Liver (tissue), 3 donors: ENCODE results near the gene SEC24C.

Source experiments
- CTCF ChIP-seq: fragments of 150-350 bp; IDR thresholded peaks from 2 replicates; pipeline ENCODE4 v1.5.1; 2017; ENCODE audit warnings: improper control_type of control experiment, low read depth, low read length; ENCODE audit not compliant: missing input control
- EGR1 ChIP-seq, 2 donors: IDR thresholded peaks; 2 replicates each; pipeline ENCODE4 v1.6.1; 2016 to 2018; ENCODE audit warnings: antibody characterized with exemption in 2 of 2, low read depth in 2 of 2
- FOXA1 ChIP-seq: IDR thresholded peaks from 2 replicates; pipeline ENCODE4 v1.6.1; 2016; ENCODE audit warnings: antibody characterized with exemption
- MAX ChIP-seq: IDR thresholded peaks from 2 replicates; pipeline ENCODE4 v1.6.1; 2016; ENCODE audit warnings: antibody characterized with exemption
- SP1 ChIP-seq: IDR thresholded peaks from 2 replicates; pipeline ENCODE4 v1.6.1; 2018; ENCODE audit warnings: antibody characterized with exemption, mild to moderate bottlenecking
- TAF1 ChIP-seq: conservative IDR thresholded peaks from 2 replicates; pipeline ENCODE4 v1.6.1; 2016; ENCODE audit warnings: antibody characterized with exemption, mild to moderate bottlenecking
- YY1 ChIP-seq: IDR thresholded peaks from 2 replicates; pipeline ENCODE4 v1.6.1; 2016; ENCODE audit warnings: antibody characterized with exemption, mild to moderate bottlenecking
- donor health status: healthy.
- donor health status: healthy.

- TF ChIP-seq CTCF (no peak), FOXA1 (no peak), MAX (no peak), YY1 (no peak), SP1 (no peak), EGR1 (IDR thresholded peaks at IDR 0.05; ENCODE audit: low read depth in 2 of 2) (no peak), TAF1 (no peak)
These were observed 55.9 kb downstream of the SEC24C start for GRCh38 chr10:73799899-73800559.
